Mucosa of stomach (tissue), 1 donor: ENCODE data around the gene DDI2.

Experiments
- H3K27me3 ChIP-seq: one replicate; pipeline ENCODE4 v1.7.0; 2013; ENCODE audit warnings: mild to moderate bottlenecking, low read length; ENCODE audit not compliant: control insufficient read depth, insufficient read depth
- H3K36me3 ChIP-seq: one replicate; pipeline ENCODE4 v1.7.0; 2013; ENCODE audit warnings: low read length; ENCODE audit not compliant: control insufficient read depth, insufficient read depth
- H3K4me1 ChIP-seq: one replicate; pipeline ENCODE4 v1.7.0; 2013; ENCODE audit warnings: mild to moderate bottlenecking, low read length; ENCODE audit not compliant: control insufficient read depth, insufficient read depth
- H3K4me3 ChIP-seq: one replicate; pipeline ENCODE4 v1.7.0; 2013; ENCODE audit warnings: low read length
- H3K9ac ChIP-seq: one replicate; pipeline ENCODE4 v1.7.0; 2013; ENCODE audit warnings: mild to moderate bottlenecking, low read length, moderate library complexity
- H3K9me3 ChIP-seq: one replicate; pipeline ENCODE4 v1.7.0; 2013; ENCODE audit warnings: mild to moderate bottlenecking, low read length, moderate library complexity; ENCODE audit not compliant: control insufficient read depth
- donor health status: Pancreatic carcinoma.

The DDI2 gene

GRCh38 chr1:15616373-15617172 is 685 bp upstream of the DDI2 start:
- H3K9me3 ChIP-seq: no peaks in the 10 kb centered on the region
- H3K9ac ChIP-seq: peak overlapping the region; percentile 83
- H3K4me3 ChIP-seq: peak overlapping the region; percentile 51
- no peaks in the 10 kb centered on the region for H3K36me3 ChIP-seq
- peaks cover 35% of the 10 kb centered on the region for H3K4me1 ChIP-seq
- no peaks in the 10 kb centered on the region for H3K27me3 ChIP-seq

GRCh38 chr1:15618077-15618654 is 908 bp downstream of the DDI2 start:
- peaks cover 35% of the 10 kb centered on the region for H3K4me1 ChIP-seq
- H3K27me3 ChIP-seq: no peaks in the 10 kb centered on the region

GRCh38 chr1:15618655-15619525 is 1.6 kb downstream of the DDI2 start:
- Histone ChIP-seq H3K4me3 (peak overlapping the region; percentile 23), H3K4me1 (peaks cover 35% of the 10 kb centered on the region), H3K27me3 (no peaks in the 10 kb centered on the region), H3K9ac (peak overlapping the region; percentile 80), H3K9me3 (no peaks in the 10 kb centered on the region), H3K36me3 (no peaks in the 10 kb centered on the region)

More at GRCh38 chr1:15618077-15618654, 908 bp downstream of the DDI2 start:
- no peaks in the 10 kb centered on the region for H3K9me3 ChIP-seq
- no peaks in the 10 kb centered on the region for H3K36me3 ChIP-seq
- H3K9ac ChIP-seq: peak overlapping the region; percentile 80
- peak overlapping the region; percentile 23 for H3K4me3 ChIP-seq

GRCh38 chr1:15620155-15620545 is 2.9 kb downstream of the DDI2 start:
- Histone ChIP-seq H3K27me3 (no peaks in the 10 kb centered on the region), H3K36me3 (no peaks in the 10 kb centered on the region), H3K4me1 (peaks cover 35% of the 10 kb centered on the region), H3K9ac (no peak overlapping the region), H3K9me3 (no peaks in the 10 kb centered on the region), H3K4me3 (no peak overlapping the region)

GRCh38 chr1:15620902-15621682 is 3.8 kb downstream of the DDI2 start:
- no peak overlapping the region for H3K4me3 ChIP-seq
- no peaks in the 10 kb centered on the region for H3K27me3 ChIP-seq
- H3K4me1 ChIP-seq: peaks cover 28% of the 10 kb centered on the region
- no peaks in the 10 kb centered on the region for H3K36me3 ChIP-seq
- no peak overlapping the region for H3K9ac ChIP-seq
- no peaks in the 10 kb centered on the region for H3K9me3 ChIP-seq

GRCh38 chr1:15621975-15622374 is 4.7 kb downstream of the DDI2 start:
- Histone ChIP-seq H3K9ac (no peak overlapping the region), H3K36me3 (no peaks in the 10 kb centered on the region), H3K4me1 (peaks cover 21% of the 10 kb centered on the region), H3K9me3 (no peaks in the 10 kb centered on the region), H3K4me3 (no peak overlapping the region), H3K27me3 (no peaks in the 10 kb centered on the region)

- no peaks in the 10 kb centered on the region for H3K9me3 ChIP-seq
- peaks cover 27% of the 10 kb centered on the region for H3K4me1 ChIP-seq
- no peak overlapping the region for H3K9ac ChIP-seq
- H3K4me3 ChIP-seq: no peak overlapping the region
- H3K36me3 ChIP-seq: no peaks in the 10 kb centered on the region
- no peaks in the 10 kb centered on the region for H3K27me3 ChIP-seq
Measured at GRCh38 chr1:15622712-15623373, 5.6 kb downstream of the DDI2 start.

GRCh38 chr1:15623435-15623834 is 6.2 kb downstream of the DDI2 start:
- Histone ChIP-seq H3K36me3 (no peaks in the 10 kb centered on the region), H3K9ac (no peak overlapping the region), H3K4me3 (no peak overlapping the region), H3K9me3 (no peaks in the 10 kb centered on the region), H3K27me3 (no peaks in the 10 kb centered on the region), H3K4me1 (peaks cover 29% of the 10 kb centered on the region)

GRCh38 chr1:15624133-15624714 is 7.0 kb downstream of the DDI2 start:
- Histone ChIP-seq H3K9me3 (no peaks in the 10 kb centered on the region), H3K27me3 (no peaks in the 10 kb centered on the region), H3K4me3 (no peak overlapping the region), H3K9ac (no peak overlapping the region), H3K4me1 (peaks cover 25% of the 10 kb centered on the region), H3K36me3 (no peaks in the 10 kb centered on the region)

GRCh38 chr1:15625056-15625917 is 8.0 kb downstream of the DDI2 start:
- H3K27me3 ChIP-seq: no peaks in the 10 kb centered on the region
- no peaks in the 10 kb centered on the region for H3K36me3 ChIP-seq
- H3K9ac ChIP-seq: no peak overlapping the region
- peaks cover 17% of the 10 kb centered on the region for H3K4me1 ChIP-seq
- no peaks in the 10 kb centered on the region for H3K9me3 ChIP-seq
- no peak overlapping the region for H3K4me3 ChIP-seq
